ENCODE results near the gene TBKBP1.
"Not testable (repeated sequence)": the region's sequence is repeated elsewhere in the genome, so short reads cannot be mapped to it uniquely, and the experiment has no call there.

TBKBP1 gene

GRCh38 chr17:47682138-47682537, 11.8 kb upstream of the TBKBP1 start:
- DNase-seq: no peak

GRCh38 chr17:47682727-47683126, 11.2 kb upstream of the TBKBP1 start:
- DNase-seq: not testable (repeated sequence)

- no peak for DNase-seq
These were observed 9.9 kb upstream of the TBKBP1 start for GRCh38 chr17:47684025-47684424.

- DNase-seq: no peak
These were observed 9.3 kb upstream of the TBKBP1 start for GRCh38 chr17:47684535-47685193.

GRCh38 chr17:47685556-47686275, 8.2 kb upstream of the TBKBP1 start:
- no peak for DNase-seq

- no peak for DNase-seq
These were observed 7.7 kb upstream of the TBKBP1 start for GRCh38 chr17:47686276-47686635.

- no peak for DNase-seq
These were observed 7.2 kb upstream of the TBKBP1 start for GRCh38 chr17:47686664-47687327.

- no peak for DNase-seq
These were observed 6.7 kb upstream of the TBKBP1 start for GRCh38 chr17:47687328-47687690.

- no peak for DNase-seq
These were observed 6.2 kb upstream of the TBKBP1 start for GRCh38 chr17:47687748-47688147.

GRCh38 chr17:47690121-47690520, 3.8 kb upstream of the TBKBP1 start:
- DNase-seq: no peak

- DNase-seq: no peak
These were observed 1.6 kb upstream of the TBKBP1 start for GRCh38 chr17:47692137-47692894.

- DNase-seq: no peak
These were observed 848 bp upstream of the TBKBP1 start for GRCh38 chr17:47692895-47693730.

- no peak for DNase-seq
These were observed 844 bp downstream of the TBKBP1 start for GRCh38 chr17:47694581-47695428.

GRCh38 chr17:47695429-47696376, 1.7 kb downstream of the TBKBP1 start:
- no peak for DNase-seq

- no peak for DNase-seq
These were observed 3.0 kb downstream of the TBKBP1 start for GRCh38 chr17:47696717-47697642.

- DNase-seq: no peak
These were observed 4.1 kb downstream of the TBKBP1 start for GRCh38 chr17:47697906-47698711.

- DNase-seq: peak; percentile 47
These were observed 5.0 kb downstream of the TBKBP1 start for GRCh38 chr17:47698749-47699535.

GRCh38 chr17:47699536-47699840, 5.5 kb downstream of the TBKBP1 start:
- no peak for DNase-seq
